H9 (cell line): Measurements from ENCODE around the gene EPN1. TPM values are rescaled to one million over a fixed set of nuclear protein-coding genes. Genes with fewer than 3 reads are reported as not detected.

Experiments used
- DNase-seq: peaks from one replicate; pipeline ENCODE4 v3.0.0-alpha.2; 2017
- H2AFZ ChIP-seq: one replicate; pipeline ENCODE4 v1.6.1; 2013; ENCODE audit warnings: mild to moderate bottlenecking, low read length, control low read depth, moderate library complexity
- H2AK5ac ChIP-seq: 2 replicates; pipeline ENCODE4 v1.6.1; 2013; ENCODE audit warnings: low read length, control low read depth, mixed read lengths; ENCODE audit not compliant: insufficient read length
- H2BK120ac ChIP-seq: one replicate; pipeline ENCODE4 v1.6.1; 2013; ENCODE audit warnings: low read depth, mild to moderate bottlenecking, low read length, control low read depth, inconsistent platforms; ENCODE audit not compliant: poor library complexity, severe bottlenecking
- H2BK12ac ChIP-seq: 2 replicates; pipeline ENCODE4 v1.6.1; 2013; ENCODE audit warnings: low read length, control low read depth, mixed read lengths, low read depth; ENCODE audit not compliant: insufficient read length
- H2BK15ac ChIP-seq: 2 replicates; pipeline ENCODE4 v1.6.1; 2013; ENCODE audit warnings: low read depth, low read length, control low read depth
- H2BK20ac ChIP-seq: one replicate; pipeline ENCODE4 v1.6.1; 2013; ENCODE audit warnings: low read depth, mild to moderate bottlenecking, low read length, control low read depth, inconsistent platforms; ENCODE audit not compliant: poor library complexity, severe bottlenecking
- H2BK5ac ChIP-seq: 2 replicates; pipeline ENCODE4 v1.6.1; 2013; ENCODE audit warnings: low read length, control low read depth, mixed read lengths; ENCODE audit not compliant: insufficient read length
- H3K14ac ChIP-seq: 2 replicates; pipeline ENCODE4 v1.6.1; 2013; ENCODE audit warnings: low read length, control low read depth; ENCODE audit not compliant: insufficient read depth
- H3K18ac ChIP-seq: 2 replicates; pipeline ENCODE4 v1.6.1; 2013; ENCODE audit warnings: low read depth, mild to moderate bottlenecking, mixed read lengths, low read length, control low read depth; ENCODE audit not compliant: insufficient read length
- H3K23ac ChIP-seq: 2 replicates; pipeline ENCODE4 v1.6.1; 2013; ENCODE audit warnings: low read length, control low read depth, mixed read lengths, low read depth; ENCODE audit not compliant: insufficient read length
- H3K23me2 ChIP-seq: 2 replicates; pipeline ENCODE4 v1.6.1; 2013; ENCODE audit warnings: low read depth, mild to moderate bottlenecking, mixed read lengths, low read length, control low read depth; ENCODE audit not compliant: insufficient read length, poor library complexity, severe bottlenecking
- H3K27ac ChIP-seq: 2 replicates; pipeline ENCODE4 v1.5.1; 2013; ENCODE audit warnings: low read length, control low read depth, mixed read lengths, low read depth; ENCODE audit not compliant: insufficient read length
- H3K27me3 ChIP-seq: 2 replicates; pipeline ENCODE4 v1.6.1; 2013; ENCODE audit warnings: low read length, control low read depth, inconsistent platforms; ENCODE audit not compliant: insufficient read depth
- H3K4ac ChIP-seq: 2 replicates; pipeline ENCODE4 v1.6.1; 2013; ENCODE audit warnings: low read depth, mild to moderate bottlenecking, control low read depth, inconsistent platforms, low read length, moderate library complexity
- H3K4me1 ChIP-seq: 2 replicates; pipeline ENCODE4 v1.6.1; 2013; ENCODE audit warnings: low read length, control low read depth, inconsistent platforms; ENCODE audit not compliant: insufficient read depth
- H3K4me2 ChIP-seq: 2 replicates; pipeline ENCODE4 v1.6.1; 2013; ENCODE audit warnings: low read length, control low read depth, mixed read lengths; ENCODE audit not compliant: insufficient read length, insufficient read depth
- H3K56ac ChIP-seq: 2 replicates; pipeline ENCODE4 v1.6.1; 2013; ENCODE audit warnings: low read depth, mild to moderate bottlenecking, mixed read lengths, low read length, control low read depth; ENCODE audit not compliant: insufficient read length
- H3K79me1 ChIP-seq: 2 replicates; pipeline ENCODE4 v1.6.1; 2013; ENCODE audit warnings: low read depth, mild to moderate bottlenecking, moderate library complexity, low read length, control low read depth, inconsistent platforms; ENCODE audit not compliant: insufficient read depth, poor library complexity, severe bottlenecking
- H3K79me2 ChIP-seq: 2 replicates; pipeline ENCODE4 v1.6.1; 2013; ENCODE audit warnings: low read length, control low read depth, inconsistent platforms; ENCODE audit not compliant: insufficient read depth
- H3K9ac ChIP-seq: 2 replicates; pipeline ENCODE4 v1.6.1; 2013; ENCODE audit warnings: low read length, control low read depth, mixed read lengths; ENCODE audit not compliant: insufficient read length; ENCODE audit errors: extremely low read depth
- H3K9me3 ChIP-seq: one replicate; pipeline ENCODE4 v1.6.1; 2013; ENCODE audit warnings: low read depth, low read length, inconsistent platforms; ENCODE audit not compliant: control insufficient read depth
- H3T11ph ChIP-seq: one replicate; pipeline ENCODE4 v1.6.1; 2013; ENCODE audit warnings: mild to moderate bottlenecking, low read length, control low read depth, inconsistent platforms
- H4K20me1 ChIP-seq: one replicate; pipeline ENCODE4 v1.6.1; 2013; ENCODE audit not compliant: control insufficient read depth, insufficient read length, insufficient read depth
- H4K5ac ChIP-seq: 2 replicates; pipeline ENCODE4 v1.6.1; 2013; ENCODE audit warnings: low read depth, mild to moderate bottlenecking, mixed read lengths, low read length, control low read depth; ENCODE audit not compliant: insufficient read length
- H4K8ac ChIP-seq: replicated peaks from 2 replicates; pipeline ENCODE4 v1.6.1; 2013; ENCODE audit warnings: low read length, control low read depth, mixed read lengths, low read depth; ENCODE audit not compliant: insufficient read length
- H4K91ac ChIP-seq: 2 replicates; pipeline ENCODE4 v1.6.1; 2013; ENCODE audit warnings: low read depth, mild to moderate bottlenecking, moderate library complexity, mixed read lengths, low read length, control low read depth; ENCODE audit not compliant: insufficient read length
- H3K27ac Mint-ChIP-seq, 3 experiments: 2 replicates in 2 of 3; 3 replicates in 1 of 3; pipeline ENCODE4 v1.8.0; 2020 to 2021; ENCODE audit warnings: mixed read lengths in 3 of 3, mild to moderate bottlenecking in 1 of 3, moderate library complexity in 1 of 3
- H3K27me3 Mint-ChIP-seq: 2 replicates; pipeline ENCODE4 v1.8.0; 2021; ENCODE audit warnings: low read depth, mild to moderate bottlenecking, moderate library complexity, mixed read lengths
- H3K36me3 Mint-ChIP-seq, 3 experiments: 2 replicates in 2 of 3; 3 replicates in 1 of 3; pipeline ENCODE4 v1.8.0; 2020 to 2021; ENCODE audit warnings: low read depth in 3 of 3, mixed read lengths in 3 of 3; ENCODE audit not compliant: insufficient read depth in 1 of 3
- H3K4me1 Mint-ChIP-seq, 2 experiments: 2 replicates each; pipeline ENCODE4 v1.8.0; 2020; ENCODE audit warnings: mixed read lengths in 2 of 2
- H3K4me3 Mint-ChIP-seq, 2 experiments: 2 replicates in 1 of 2; 3 replicates in 1 of 2; pipeline ENCODE4 v1.8.0; 2020 to 2021; ENCODE audit warnings: mild to moderate bottlenecking in 2 of 2, mixed read lengths in 2 of 2, moderate library complexity in 1 of 2
- H3K9me3 Mint-ChIP-seq, 2 experiments: 2 replicates in 1 of 2; 3 replicates in 1 of 2; pipeline ENCODE4 v1.8.0; 2020; ENCODE audit warnings: mild to moderate bottlenecking in 2 of 2, mixed read lengths in 2 of 2, moderate library complexity in 1 of 2
- WGBS: extraction: QIAGEN DNeasy Blood & Tissue Kit; methylation state at CpG from one replicate; pipeline ENCODE4 v1.1.7; 2013; ENCODE audit warnings: missing lambda C conversion rate, low lambda C conversion rate, mixed read lengths; ENCODE audit not compliant: insufficient read length; ENCODE audit errors: extremely low coverage; 5-methylcytosine and 5-hydroxymethylcytosine counted together
- total RNA-seq: library from RNA; stranded (reverse); gene quantifications from 2 replicates; pipeline ENCODE4 v1.2.1, GENCODE V29; 2021
- TF ChIP-seq, protein P1 (sequence below): fragments of 200-600 bp; sonication (generic); conservative IDR thresholded peaks from 3 replicates; pipeline ENCODE4 v1.8.0; 2021; ENCODE audit warnings: antibody characterized with exemption, mild to moderate bottlenecking

Gene EPN1
- total RNA-seq, 1 experiment from 2014 or later = 159 TPM

DNA sequence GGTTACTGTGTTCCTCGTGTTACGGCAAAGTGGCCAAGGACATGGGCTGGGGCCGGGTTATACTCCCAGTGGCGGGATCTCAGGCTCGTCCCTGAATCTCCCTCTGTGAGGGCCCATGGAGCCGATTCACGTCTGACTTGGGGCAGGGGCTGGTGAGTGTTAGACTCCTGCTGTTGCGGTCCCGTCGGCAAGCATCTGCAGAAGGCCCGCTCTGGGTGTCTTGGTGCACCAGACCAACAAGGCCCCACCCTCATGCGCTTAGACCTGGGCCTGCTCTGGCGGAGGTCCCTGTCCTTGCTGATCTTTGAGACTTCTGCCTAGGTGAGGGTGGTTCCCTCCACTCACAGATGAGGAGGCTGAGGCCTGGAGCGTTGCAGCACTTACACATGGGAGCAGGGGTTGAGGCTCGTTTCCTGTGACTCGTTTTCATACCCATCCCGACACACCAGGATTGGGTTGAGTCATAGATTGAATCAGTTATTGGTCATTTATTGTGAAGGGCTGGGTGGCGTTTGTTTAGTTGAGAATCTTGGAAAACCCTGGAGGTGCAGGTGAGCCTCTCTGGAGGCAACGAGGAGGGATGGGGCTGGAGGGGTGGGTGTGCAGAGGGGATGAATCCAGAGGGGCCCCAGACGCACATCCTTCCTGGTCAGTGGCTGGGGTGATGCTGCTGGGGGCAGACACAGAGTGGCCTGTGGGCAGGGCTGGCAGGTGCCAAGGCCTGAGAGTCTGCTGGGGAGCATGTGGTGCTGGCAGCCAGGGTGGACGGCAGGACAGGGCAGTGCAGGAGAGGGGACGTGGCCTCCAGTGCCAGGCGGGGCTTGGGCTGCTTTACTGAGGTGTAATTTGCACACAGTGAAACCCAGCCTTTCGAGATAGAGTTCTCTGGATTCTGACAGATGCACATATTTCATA lies 4.6 kb downstream of the EPN1 start:
- H2BK12ac ChIP-seq = no peak overlapping the region
- no CpG with 5 or more reads among the region's 24 CpGs for WGBS

More for the DNA sequence above, 4.6 kb downstream of the EPN1 start:
- no peak overlapping the region for H3K4me3 Mint-ChIP-seq
- Histone ChIP-seq H2AFZ (no peak overlapping the region), H3K23ac (no peak overlapping the region), H3K14ac (no peak overlapping the region), H3K18ac (no peak overlapping the region), H3K9ac (no peak overlapping the region), H2AK5ac (no peak overlapping the region), H4K8ac (no peak overlapping the region), H3K23me2 (peaks cover 6% of the 10 kb centered on the region), H3T11ph (no peak overlapping the region), H3K4me2 (no peak overlapping the region), H2BK20ac (no peak overlapping the region), H4K20me1 (no peaks in the 10 kb centered on the region), H3K27ac (no peak overlapping the region), H2BK5ac (no peak overlapping the region), H3K79me2 (peaks cover 18% of the 10 kb centered on the region; the same call in 1 of the 2 replicates), H4K5ac (no peak overlapping the region), H4K91ac (no peak overlapping the region), H3K9me3 (no peaks in the 10 kb centered on the region), H3K56ac (no peak overlapping the region), H2BK120ac (no peak overlapping the region), H3K4ac (no peak overlapping the region), H3K4me1 (no peaks in the 10 kb centered on the region), H2BK15ac (no peak overlapping the region), H3K27me3 (no peaks in the 10 kb centered on the region), H3K79me1 (peaks cover 18% of the 10 kb centered on the region)
- H3K36me3 Mint-ChIP-seq = peaks cover 16 to 48% (median 40%) of the 10 kb centered on the region in 3 experiments; a peak in 6 of 7 replicates
- no peaks in the 10 kb centered on the region for H3K27me3 Mint-ChIP-seq
- H3K4me1 Mint-ChIP-seq = peaks cover 12 to 14% of the 10 kb centered on the region in 2 experiments
- DNase-seq = no peak
- TF ChIP-seq, protein P1, sequence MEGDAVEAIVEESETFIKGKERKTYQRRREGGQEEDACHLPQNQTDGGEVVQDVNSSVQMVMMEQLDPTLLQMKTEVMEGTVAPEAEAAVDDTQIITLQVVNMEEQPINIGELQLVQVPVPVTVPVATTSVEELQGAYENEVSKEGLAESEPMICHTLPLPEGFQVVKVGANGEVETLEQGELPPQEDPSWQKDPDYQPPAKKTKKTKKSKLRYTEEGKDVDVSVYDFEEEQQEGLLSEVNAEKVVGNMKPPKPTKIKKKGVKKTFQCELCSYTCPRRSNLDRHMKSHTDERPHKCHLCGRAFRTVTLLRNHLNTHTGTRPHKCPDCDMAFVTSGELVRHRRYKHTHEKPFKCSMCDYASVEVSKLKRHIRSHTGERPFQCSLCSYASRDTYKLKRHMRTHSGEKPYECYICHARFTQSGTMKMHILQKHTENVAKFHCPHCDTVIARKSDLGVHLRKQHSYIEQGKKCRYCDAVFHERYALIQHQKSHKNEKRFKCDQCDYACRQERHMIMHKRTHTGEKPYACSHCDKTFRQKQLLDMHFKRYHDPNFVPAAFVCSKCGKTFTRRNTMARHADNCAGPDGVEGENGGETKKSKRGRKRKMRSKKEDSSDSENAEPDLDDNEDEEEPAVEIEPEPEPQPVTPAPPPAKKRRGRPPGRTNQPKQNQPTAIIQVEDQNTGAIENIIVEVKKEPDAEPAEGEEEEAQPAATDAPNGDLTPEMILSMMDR = no peak
- no peak overlapping the region; a peak in 1 of 7 replicates for H3K27ac Mint-ChIP-seq
- H3K9me3 Mint-ChIP-seq = no peaks in the 10 kb centered on the region; a peak in 1 of 5 replicates
